ENCODE results near the gene RNU1-3.
"Not testable (repeated sequence)": the region's sequence is repeated elsewhere in the genome, so short reads cannot be mapped to it uniquely, and the experiment has no call there.

RNU1-3 gene

GRCh38 chr1:16651560-16651959 lies 15.2 kb downstream of the RNU1-3 start:
- not testable (repeated sequence) for DNase-seq

- peak; percentile 1 to 16 for DNase-seq
Measured at GRCh38 chr1:16649960-16650359, 16.8 kb downstream of the RNU1-3 start.

GRCh38 chr1:16649390-16649789 lies 17.4 kb downstream of the RNU1-3 start:
- peak; percentile 5 to 12 for DNase-seq

GRCh38 chr1:16648756-16649155 lies 18.0 kb downstream of the RNU1-3 start:
- DNase-seq, result peak in 1 of 2 donors; percentile 7

GRCh38 chr1:16648250-16648649 lies 18.5 kb downstream of the RNU1-3 start:
- peak; percentile 0 to 4 for DNase-seq

- peak; percentile 42 to 47 for DNase-seq
Measured at GRCh38 chr1:16647179-16648176, 19.3 kb downstream of the RNU1-3 start.

- not testable (repeated sequence) for DNase-seq
Measured at GRCh38 chr1:16646716-16647115, 20.0 kb downstream of the RNU1-3 start.

- DNase-seq, result peak; percentile 7 to 16
Measured at GRCh38 chr1:16646061-16646664, 20.6 kb downstream of the RNU1-3 start.

GRCh38 chr1:16645271-16646060 lies 21.3 kb downstream of the RNU1-3 start:
- DNase-seq, result peak; percentile 4 to 17

- DNase-seq, result peak; percentile 99 to 100
Measured at GRCh38 chr1:16644482-16645270, 22.1 kb downstream of the RNU1-3 start.

GRCh38 chr1:16644193-16644481 lies 22.6 kb downstream of the RNU1-3 start:
- no peak for DNase-seq

- DNase-seq, result peak; percentile 13 to 20
Measured at GRCh38 chr1:16643476-16644192, 23.1 kb downstream of the RNU1-3 start.

- peak; percentile 2 to 27 for DNase-seq
Measured at GRCh38 chr1:16643001-16643411, 23.7 kb downstream of the RNU1-3 start.

GRCh38 chr1:16642025-16642966 lies 24.5 kb downstream of the RNU1-3 start:
- DNase-seq, result peak; percentile 1 to 15

- peak in 1 of 2 donors; percentile 13 for DNase-seq
Measured at GRCh38 chr1:16641159-16641975, 25.4 kb downstream of the RNU1-3 start.

- peak in 1 of 2 donors; percentile 16 for DNase-seq
Measured at GRCh38 chr1:16639091-16640031, 27.4 kb downstream of the RNU1-3 start.

GRCh38 chr1:16637941-16638778 lies 28.6 kb downstream of the RNU1-3 start:
- peak in 1 of 2 donors; percentile 13 for DNase-seq
